GM21367 (cell line): Measurements from ENCODE around the gene BEX2.
"Not testable (repeated sequence)": the region's sequence is repeated elsewhere in the genome, so short reads cannot be mapped to it uniquely, and the experiment has no call there.

Experiments used
- ATAC-seq: cut with Tn5 transposase; IDR thresholded peaks from one replicate; pipeline ENCODE4 v1.9.1; 2021; ENCODE audit not compliant: unreplicated experiment

BEX2 gene

DNA sequence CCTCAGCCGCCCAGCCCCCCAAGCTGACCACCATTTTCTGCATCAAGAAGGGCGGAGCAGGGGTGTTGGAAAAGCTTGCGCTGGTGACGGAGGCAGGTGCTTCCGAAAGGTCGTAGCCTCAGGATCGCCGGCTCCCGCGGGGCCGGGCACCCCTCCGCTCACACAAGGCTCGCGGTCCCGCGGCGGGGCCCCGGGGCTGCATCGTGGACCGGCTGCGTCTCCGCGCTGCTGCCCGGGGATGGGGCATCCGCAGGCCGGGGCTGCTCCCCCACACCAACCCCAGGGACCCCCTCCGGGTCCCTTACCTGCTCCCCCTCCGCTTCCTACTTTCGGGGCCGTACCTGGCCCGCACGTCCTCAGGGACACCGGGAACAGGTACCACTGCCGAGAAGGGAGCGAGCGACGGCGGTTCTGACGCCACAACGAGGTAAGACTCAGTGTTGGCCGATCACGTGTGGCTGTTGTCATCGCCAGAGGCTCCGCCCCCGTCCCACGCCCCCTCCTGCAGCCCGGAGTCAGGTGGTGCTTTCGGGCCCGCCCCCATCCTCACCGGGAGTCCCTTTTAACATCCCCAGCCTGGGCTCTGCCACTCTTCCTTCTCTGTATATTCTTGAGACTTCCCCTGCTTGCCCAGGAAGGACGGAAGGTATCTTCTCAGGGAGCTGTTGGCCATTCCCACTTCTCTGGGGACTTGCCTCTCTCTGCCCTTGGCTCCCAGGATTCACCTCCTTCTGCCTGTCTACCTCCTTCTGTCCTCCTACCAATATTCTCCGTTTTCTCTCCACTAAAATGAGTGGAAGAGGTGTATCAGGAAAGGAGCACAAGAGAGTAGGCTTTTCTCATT is at the start of gene BEX2:
TSS of gene BEX2 (minus strand) at position 436 of the 844 bp plus-strand sequence. CDS start 1,014 bp downstream, outside the sequence.
- peak; percentile 98 for ATAC-seq

DNA sequence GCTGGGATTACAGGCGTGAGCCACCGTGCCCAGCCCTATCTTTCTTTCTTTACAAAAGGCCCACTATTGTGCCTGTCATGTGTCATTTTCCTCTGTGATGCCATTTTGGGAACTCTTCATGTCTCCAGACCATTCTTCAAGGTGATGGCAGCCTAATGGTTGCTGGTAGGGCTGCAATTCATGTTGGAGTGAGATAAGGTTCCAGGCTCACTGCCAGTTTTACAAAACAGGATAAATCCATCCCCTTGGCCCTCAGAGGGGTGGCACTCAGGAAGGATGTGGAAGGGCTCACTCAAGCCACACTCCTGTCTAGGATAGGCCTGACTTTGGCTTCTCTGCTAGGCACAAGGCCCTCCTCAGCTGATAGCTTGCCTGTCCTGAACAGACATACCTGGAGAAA is 49.3 kb upstream of the BEX2 start:
- ATAC-seq, result no peak

DNA sequence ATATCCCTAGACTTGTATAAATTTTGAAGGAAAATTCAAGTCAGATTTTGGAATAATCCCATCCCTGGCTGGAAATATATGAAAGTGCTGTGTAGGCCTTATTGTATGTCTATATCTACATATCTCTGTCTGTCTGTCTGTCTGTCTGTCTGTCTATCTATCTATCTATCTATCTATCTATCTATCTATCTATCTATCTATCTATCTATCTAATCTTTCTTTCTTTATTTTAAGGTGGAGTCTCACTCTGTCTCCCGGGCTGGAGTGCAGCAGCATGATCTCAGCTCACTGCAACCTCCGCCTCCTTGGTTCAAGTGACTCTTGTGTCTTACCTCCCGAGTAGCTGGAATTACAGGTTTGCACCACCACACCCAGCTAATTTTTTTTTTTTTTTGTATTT is 48.8 kb upstream of the BEX2 start:
- ATAC-seq, result not testable (repeated sequence)

DNA sequence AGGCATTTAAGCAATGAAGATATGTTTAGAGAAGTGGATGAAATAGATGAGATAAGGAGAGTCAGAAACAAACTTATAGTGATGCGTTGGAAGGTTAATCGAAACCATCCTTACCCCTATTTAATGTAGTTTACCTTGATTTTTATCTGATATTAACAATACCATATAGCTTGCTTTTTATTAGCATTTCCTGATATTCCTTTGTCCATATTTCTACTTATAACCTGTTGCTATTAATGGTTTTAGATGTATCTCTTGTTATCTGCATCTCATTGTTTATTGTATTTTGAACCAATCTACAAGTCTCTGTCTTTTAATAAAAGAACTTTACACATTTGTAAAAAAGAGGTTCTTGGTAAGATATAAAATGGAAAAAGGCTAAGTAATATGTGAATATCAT is 47.1 kb upstream of the BEX2 start:
- no peak for ATAC-seq

DNA sequence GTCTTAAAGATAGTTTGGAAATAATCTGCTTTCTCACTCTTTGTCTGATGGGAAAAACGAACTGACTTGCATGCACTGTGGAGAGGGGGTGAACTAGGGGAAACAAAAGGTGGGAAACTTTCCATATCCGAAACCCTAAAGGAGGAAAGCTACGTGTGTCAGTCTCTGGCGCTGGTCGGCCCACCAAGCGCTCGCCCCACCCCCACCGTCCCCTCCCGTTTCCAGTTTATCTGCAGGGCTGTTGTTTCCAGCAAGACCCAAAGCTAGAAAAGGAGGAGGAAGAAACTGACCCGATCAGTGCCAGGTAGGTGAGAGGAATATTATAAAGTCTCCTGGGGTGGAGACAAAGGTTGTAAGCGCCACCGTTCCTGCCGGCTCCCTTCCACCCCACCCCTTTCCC is 46.1 kb upstream of the BEX2 start:
- ATAC-seq, result no peak

DNA sequence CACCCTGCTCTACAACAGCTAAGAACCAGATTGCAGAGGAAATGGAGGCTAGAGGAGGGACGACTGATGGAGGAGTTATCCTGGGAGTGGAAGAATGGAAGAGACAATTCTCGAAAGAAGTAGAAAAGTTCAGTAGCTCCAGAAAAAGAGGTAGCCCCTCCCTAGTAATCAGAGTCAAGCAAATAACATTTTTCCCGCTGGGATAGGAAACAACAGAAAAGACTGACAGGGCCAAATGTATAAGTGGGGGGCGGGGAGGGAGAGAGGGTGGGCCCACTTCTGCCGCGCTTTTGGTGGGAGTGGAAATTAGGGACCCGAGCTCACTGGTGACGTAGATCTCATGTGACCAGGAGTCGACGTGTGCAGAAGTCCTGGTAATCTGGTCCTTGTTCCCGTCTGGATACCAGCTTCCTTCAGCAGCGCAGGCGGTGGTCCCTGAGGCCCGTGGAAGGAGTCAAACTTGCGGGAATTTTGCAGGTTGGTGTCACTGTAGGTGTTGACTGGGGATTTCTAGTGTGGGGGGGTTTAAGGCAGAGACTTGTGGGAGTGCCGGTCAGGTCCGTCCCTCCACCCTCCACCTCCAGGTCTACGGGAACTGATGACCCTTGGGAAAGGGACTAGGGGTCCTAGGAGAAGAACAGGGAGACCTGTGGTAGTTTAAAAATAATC is 45.5 kb upstream of the BEX2 start, which contains the start of gene TCEAL9:
TSS of gene TCEAL9 (plus strand) at position 377 of the 669 bp plus-strand sequence. CDS start 1,179 bp downstream, outside the sequence.
- ATAC-seq, result no peak

DNA sequence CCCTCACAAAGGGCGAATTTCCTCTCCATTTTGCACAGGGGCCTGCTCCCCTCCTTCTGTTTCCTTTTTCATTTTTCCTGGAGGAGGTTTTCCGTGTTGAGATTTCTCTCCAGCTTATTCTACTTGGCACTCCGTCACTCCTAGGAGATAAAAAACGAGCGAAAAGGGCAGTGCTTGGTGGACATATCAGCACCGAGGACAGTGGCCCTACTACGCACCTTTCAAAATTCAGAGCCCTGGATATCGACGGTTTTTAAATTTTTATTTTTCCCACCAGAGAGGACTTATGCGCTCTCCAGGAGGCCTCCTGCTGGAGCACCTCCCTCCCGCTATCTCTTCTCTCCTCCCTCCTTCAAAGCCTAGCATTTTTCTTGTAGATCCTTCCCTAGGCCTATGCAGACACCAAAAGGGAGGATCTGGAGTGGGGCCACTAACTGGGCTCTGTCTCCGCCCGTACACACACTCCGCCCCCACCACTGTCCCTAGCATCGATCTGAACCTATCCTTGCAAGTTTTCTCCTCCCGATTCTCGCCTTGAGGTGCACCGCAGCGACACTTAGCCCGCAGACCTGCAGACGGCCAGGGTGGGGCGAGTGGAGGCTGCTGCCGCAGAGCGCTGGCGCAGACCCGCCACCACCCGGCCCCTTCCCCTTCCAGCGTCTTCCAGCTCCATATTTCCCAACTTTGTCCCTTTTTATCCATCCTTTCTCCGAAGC is 37.0 kb upstream of the BEX2 start:
- ATAC-seq, result no peak

DNA sequence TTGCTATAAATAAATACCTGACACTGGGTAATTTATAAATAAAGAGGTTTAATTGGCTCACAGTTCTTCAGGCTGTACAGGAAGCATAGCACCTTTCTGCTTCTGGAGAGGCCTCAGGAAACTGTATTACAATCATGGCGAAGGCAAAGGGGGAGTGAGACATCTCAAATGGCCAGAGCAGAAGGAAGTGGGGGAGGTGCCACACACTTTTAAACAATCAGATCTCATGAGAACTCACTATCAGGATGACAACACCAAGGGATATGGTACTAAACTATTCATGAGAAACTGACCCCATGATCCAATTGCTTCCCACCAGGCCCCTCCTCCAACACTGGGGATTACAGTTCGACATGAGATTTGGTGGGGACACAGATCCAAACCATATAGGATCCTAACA is 33.8 kb upstream of the BEX2 start:
- no peak for ATAC-seq

DNA sequence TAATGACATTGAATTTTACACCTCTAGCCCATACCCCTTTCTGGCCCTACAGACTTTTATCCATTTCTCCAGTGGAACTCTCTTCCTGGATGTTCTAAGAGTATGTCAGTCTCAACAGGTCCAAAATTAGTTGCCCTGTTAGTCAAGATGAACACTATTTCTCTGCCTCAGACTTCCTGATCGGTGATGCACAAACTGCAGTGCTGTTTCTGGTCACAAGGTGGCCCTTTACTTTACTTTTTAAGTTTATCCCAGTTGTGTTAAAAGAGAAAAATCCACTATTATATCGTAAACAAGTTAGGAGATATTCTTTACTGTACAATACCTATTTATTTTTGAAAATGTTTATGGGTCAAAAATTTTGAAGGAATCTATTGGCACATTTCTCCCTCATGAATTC is 32.3 kb upstream of the BEX2 start:
- ATAC-seq, result peak; percentile 49

DNA sequence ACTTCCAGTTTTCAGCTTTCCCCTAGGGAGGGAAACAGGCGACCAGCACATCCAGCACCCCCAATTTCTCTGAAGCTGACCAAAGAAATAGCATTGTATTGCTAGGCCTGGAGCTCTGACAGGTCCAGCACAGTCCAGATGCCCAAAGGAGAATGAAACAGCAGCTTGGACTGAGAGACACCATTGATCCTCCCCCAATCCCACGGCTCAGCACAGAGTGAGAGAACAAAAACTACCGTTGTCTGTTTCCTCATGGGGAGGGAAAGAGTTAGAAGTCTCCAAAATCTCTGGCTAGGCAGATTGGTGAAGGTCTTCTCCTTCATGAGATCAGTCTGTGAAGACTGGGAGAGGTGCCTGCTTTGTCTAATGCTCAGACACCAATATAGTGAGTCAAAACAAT is 27.9 kb upstream of the BEX2 start:
- no peak for ATAC-seq

DNA sequence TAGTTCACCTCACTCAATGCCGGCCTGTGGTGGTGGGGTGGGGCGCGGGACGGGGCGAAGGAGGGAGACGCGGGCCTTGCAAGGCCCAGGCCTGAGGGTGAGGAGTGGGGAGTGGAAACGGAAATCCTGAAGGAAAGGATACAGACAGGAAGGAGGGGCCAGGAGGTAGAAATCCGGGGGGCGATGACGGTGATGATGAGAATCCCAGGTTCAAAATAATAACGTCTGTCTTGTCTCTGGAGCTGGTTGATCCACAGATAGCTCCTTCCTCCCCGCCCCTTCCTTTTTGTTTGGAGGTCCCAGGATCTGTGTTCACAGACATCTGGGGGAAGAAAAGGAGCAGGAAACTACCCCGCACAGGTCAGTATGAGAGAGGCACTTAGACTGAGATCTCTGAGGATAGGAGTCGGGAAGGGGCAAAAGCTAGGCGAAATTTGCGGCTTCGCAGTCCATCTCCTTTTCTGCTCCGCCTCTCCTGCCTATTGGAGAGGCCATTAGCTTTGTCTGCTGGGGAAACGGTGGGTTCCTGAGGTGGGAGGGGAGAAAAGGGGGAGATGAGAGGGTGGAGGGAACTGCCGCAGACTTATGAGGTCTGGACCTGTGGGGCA is 20.0 kb upstream of the BEX2 start:
- no peak for ATAC-seq

DNA sequence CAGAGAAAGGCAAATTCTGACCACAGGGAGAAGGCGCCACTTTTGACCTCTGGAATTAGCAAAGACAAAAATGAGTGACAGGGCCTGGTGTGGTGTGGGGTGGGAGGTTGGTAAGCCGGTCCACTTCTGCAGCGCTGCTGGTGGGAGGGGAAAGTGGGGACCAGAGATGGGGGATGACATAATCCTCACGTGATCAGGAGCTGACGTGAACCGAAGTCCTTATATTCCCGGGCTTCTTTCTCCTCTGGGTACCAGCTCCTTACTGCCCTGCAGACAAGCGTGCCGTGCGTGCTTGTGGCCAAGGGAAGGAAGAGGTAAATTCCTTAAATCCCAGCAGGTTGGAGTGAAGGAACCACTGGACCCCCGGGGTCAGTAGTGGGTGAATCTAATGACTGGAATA is 19.2 kb upstream of the BEX2 start, which contains the start of gene TCEAL7:
TSS of gene TCEAL7 (plus strand) at position 249 of the 400 bp plus-strand sequence. CDS start 1,165 bp downstream, outside the sequence.
- no peak for ATAC-seq

DNA sequence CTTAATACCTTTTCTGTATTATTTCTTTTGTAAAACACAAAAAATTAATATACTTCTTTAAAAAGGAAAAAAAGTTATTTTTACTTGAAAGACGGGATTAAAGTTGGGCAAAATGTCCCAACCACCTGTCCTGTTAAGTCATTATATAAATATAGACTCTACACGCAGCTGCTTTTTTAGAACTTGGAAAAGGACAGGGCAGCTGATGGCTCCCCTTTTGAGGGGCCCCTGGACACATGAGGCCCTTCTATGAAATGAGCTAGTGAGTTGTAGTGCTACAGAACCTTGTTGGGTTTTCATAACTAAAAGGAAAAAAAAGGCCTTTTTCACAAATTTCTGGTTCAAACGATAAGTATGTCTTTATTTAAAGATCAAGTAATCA is 600 bp upstream of the BEX2 start:
- ATAC-seq, result no peak

DNA sequence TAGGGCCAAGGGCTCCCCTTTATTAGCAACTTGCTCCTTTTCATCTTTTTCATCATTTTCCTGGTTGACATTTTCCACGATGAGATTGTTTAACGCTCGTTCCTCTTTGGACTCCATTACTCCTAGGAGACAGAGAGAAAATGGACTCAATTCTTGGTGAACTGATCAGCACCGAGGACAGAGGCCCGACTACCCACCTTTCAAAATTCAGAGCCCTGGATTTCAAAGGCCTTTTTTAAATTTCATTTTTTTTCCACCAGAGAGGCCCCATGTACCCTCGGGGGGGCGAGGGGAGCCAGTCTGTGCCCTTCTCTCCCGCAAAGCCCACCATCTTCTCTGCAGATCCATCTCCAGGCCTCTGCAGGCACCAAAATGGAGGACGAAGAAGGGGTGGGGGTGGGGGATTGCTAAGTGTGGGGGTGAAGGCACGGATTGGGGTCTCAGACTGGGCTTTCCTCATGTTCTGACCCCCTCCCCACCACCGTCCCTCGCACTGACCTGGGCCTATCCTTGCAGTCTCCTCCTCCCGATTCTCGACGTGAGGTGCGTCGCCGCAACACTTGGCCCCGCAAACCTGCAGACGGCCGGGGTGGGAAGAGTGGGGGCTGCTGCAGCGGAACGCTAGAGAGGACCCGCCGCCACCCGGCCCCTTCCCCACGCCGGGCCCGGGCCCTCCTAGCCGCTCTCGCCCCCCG is 783 bp downstream of the BEX2 start:
- ATAC-seq, result no peak

DNA sequence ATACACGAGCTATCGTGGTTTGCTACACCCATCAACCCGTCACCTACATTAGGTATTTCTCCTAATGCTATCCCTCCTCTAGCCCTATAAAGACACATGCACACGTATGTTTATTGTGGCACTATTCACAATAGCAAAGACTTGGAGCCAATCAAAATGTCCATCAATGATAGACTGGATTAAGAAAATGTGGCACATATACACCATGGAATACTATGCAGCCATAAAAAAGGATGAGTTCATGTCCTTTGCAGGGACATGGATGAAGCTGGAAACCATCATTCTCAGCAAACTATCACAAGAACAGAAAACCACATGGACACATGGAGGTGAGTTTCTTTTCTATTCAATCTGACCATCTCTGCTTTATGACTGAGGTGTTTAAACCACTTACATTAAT is 5.1 kb downstream of the BEX2 start:
- ATAC-seq, result not testable (repeated sequence)

DNA sequence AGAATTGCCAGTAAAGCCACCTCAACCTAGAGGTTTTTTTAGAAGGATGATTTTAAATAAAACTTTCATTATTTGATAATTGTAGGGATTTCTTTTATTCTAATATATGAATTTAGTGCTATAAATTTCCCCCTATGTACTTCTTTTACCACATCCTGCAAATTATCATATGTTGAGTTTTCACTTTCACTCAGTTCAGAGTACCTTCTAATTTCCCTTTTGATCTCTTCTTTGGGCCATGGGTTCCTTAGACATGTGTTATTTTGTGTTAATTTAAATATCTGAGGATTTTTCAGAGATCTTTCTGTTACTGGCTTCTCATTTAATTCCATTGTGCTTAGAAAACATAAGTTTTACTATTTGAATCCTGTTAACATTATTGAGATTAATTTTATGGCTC is 6.1 kb downstream of the BEX2 start:
- ATAC-seq, result no peak

DNA sequence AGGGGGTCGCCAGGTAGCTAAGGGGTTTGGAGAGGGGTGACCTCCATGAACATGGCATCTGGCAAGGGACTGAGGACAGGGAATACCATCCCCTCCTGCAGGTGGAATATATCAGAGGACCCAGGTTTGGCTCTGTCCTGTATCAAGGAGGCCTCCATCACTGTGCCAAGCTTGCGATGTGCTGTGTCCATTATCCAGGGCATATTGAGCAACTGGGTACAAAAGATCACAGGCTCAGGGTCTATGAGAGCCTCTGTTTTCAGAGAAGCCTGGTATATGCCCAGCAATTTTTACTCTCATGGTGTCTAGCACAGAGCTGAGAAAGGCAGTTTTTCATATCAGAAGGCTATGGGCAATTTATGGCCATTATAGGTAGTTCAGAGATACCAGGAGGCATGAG is 17.7 kb downstream of the BEX2 start:
- ATAC-seq, result no peak

DNA sequence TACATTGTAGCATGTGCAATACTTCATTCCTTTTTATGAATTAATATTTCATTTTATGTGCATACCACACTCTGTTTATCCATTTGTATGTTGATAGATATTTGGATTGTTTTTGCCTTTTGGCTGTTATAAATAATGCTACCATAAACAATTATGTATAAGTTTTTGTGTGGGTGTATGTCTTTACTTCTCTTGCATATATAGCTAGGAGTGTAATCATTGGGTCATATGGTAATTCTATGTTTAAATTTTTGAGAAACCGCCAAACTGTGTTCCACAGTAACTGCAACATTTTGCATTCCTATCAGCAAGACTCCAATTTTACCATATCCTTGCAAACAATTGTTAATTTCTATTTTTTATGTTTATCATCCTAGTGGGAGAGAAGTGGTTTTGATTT is 31.2 kb downstream of the BEX2 start:
- no peak for ATAC-seq

DNA sequence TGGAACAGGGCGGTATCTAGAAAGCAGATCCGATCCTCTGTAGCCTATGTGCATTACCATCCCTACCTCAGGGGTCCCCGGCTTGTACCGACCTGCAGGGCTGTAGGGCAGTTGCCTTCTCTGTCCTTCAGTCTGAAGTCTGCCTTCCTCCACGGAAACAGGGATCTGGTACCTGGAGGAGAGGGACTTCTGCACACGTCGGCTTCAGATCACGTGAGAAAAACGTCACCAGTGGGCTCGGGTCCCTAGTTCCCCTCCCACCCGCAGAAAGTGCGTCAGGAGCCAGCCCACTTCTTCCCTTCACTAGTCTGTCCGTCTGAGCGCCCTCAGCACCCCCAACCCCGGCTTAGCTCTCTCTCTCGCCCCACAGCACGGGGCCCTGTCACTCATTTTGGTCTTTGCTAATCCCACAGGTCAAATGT is 34.2 kb downstream of the BEX2 start, which contains the start of gene TCEAL5:
TSS of gene TCEAL5 (minus strand) at position 170 of the 422 bp plus-strand sequence. CDS start 2,187 bp downstream, outside the sequence.
- no peak for ATAC-seq

DNA sequence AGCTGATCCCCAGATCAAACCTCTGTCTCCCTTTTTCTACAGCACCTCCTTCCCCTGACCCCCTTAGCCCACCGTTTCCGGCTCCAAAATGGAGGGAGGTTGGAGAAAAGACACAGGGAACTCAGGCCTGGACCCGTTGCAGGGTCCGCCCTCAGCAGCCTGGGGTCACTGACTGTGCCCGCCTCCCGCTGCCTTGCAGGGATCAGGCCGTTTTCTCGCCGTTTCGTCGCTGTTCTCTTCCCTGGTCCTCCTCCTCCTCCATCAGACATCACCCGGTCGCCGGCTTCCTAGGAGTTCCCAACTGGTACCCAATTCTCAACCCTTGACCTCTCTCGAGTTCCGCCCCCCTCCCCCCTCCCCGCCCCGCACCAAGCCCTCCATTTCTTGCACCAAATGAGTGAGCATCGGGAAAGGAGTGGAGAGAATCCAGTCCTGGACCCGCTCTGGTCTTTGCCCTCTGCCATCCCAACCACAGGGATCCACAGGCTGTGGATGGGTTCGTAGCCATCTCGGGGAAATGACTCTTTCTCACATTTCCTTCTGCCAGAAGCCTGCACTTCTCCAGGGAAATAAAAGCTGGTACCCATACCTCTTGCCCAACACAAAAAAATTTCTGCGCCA is 34.7 kb downstream of the BEX2 start:
- no peak for ATAC-seq
